Lung (tissue), 12 donors: ENCODE data around the gene SPRED2. TPM values are rescaled to one million over a fixed set of nuclear protein-coding genes. Genes with fewer than 3 reads are reported as not detected.
A peak's percentile ranks its signal among the peaks of the same experiment; 100 is the strongest.

Source experiments
- ATAC-seq: fragments of 200-7000 bp; cut with Tn5 transposase; one replicate; pipeline ENCODE4 v1.9.1; 2020; ENCODE audit warnings: moderate number of reproducible peaks; ENCODE audit not compliant: insufficient read depth, low FRiP score
- DNase-seq, 3 donors: peaks; one replicate each; pipeline ENCODE4 v3.0.0-alpha.2; 2013 to 2017
- H3K27ac ChIP-seq, 2 donors: one replicate each; pipeline ENCODE4 v1.5.1; 2013; ENCODE audit warnings: mild to moderate bottlenecking in 2 of 2, moderate library complexity in 2 of 2, control low read depth in 1 of 2, inconsistent platforms in 1 of 2, low read depth in 1 of 2, low read length in 1 of 2
- H3K27me3 ChIP-seq, 3 donors: one replicate each; pipeline ENCODE4 v1.5.1; 2013; ENCODE audit warnings: low read length in 2 of 3; ENCODE audit not compliant: control insufficient read depth in 3 of 3, insufficient read depth in 3 of 3
- H3K36me3 ChIP-seq, 4 donors: one replicate each; pipeline ENCODE4 v1.5.1; 2013; ENCODE audit warnings: low read length in 4 of 4, mild to moderate bottlenecking in 1 of 4, moderate library complexity in 1 of 4; ENCODE audit not compliant: control insufficient read depth in 4 of 4, insufficient read depth in 4 of 4
- H3K4me1 ChIP-seq, 5 donors: one replicate each; pipeline ENCODE4 v1.5.1; 2013; ENCODE audit warnings: low read length in 5 of 5, mild to moderate bottlenecking in 2 of 5, moderate library complexity in 1 of 5; ENCODE audit not compliant: control insufficient read depth in 5 of 5, insufficient read depth in 5 of 5
- H3K4me3 ChIP-seq: one replicate; pipeline ENCODE4 v1.5.1; 2013; ENCODE audit warnings: mild to moderate bottlenecking, control low read depth, moderate library complexity
- H3K9ac ChIP-seq, 2 donors: one replicate each; pipeline ENCODE4 v1.5.1; 2013; ENCODE audit warnings: low read length in 2 of 2, control low read depth in 1 of 2; ENCODE audit not compliant: insufficient read depth in 1 of 2
- H3K9me3 ChIP-seq, 4 donors: one replicate each; pipeline ENCODE4 v1.5.1; 2013; ENCODE audit warnings: low read length in 3 of 4, mild to moderate bottlenecking in 1 of 4, moderate library complexity in 1 of 4; ENCODE audit not compliant: control insufficient read depth in 4 of 4, insufficient read depth in 3 of 4
- CTCF ChIP-seq: IDR thresholded peaks from 2 replicates; pipeline ENCODE4 v1.5.1; 2012; ENCODE audit warnings: mild to moderate bottlenecking; ENCODE audit errors: control extremely low read depth, extremely low read depth
- WGBS, 2 donors: extraction: QIAGEN DNeasy Blood & Tissue Kit; methylation state at CpG; one replicate each; pipeline ENCODE4 v1.1.7; 2013; 5-methylcytosine and 5-hydroxymethylcytosine counted together
- polyA plus RNA-seq, 2 donors: library from polyadenylated mRNA; stranded (reverse); fragments of 200-250 nt; gene quantifications; one replicate each; pipeline ENCODE4 v1.2.1, GENCODE V29; 2013
- total RNA-seq, 2 donors: library from RNA; depleted of rRNA in 1 of 2; stranded (reverse); fragments of >200 nt in 1 of 2; gene quantifications; one replicate each; pipeline ENCODE4 v1.2.1, GENCODE V29; 2014 to 2021
- donor health status: control.
- donor health status: control.
- donor health status: Bipolar disorder and iron deficiency.
- donor health status: healthy.
- donor health status: DM: yes; HTN: yes; CAD: no.

Gene SPRED2
- total and polyA plus RNA-seq, 4 donors: 11.7 to 36.4 (median 19.6) TPM

- DNase-seq (peak in 1 of 3 donors; percentile 25), ATAC-seq (no peak)
- WGBS, 2 donors: 72 to 85% methylated on average over 6 of the region's 6 CpGs
- H3K27me3 ChIP-seq: no peaks in the 10 kb centered on the region
- no peak for TF ChIP-seq CTCF
- H3K4me3 ChIP-seq: no peak overlapping the region
- no peak overlapping the region for H3K9ac ChIP-seq
- H3K4me1 ChIP-seq: peaks cover 0 to 22% (median 14%) of the 10 kb centered on the region in 5 donors
- H3K36me3 ChIP-seq: peaks cover 13 to 27% (median 18%) of the 10 kb centered on the region in 4 donors
- no peaks in the 10 kb centered on the region for H3K9me3 ChIP-seq
- peak overlapping the region in 1 of 2 donors; percentile 49 for H3K27ac ChIP-seq
Observed at GRCh38 chr2:65311049-65311448, 121.3 kb downstream of the SPRED2 start.

DNA sequence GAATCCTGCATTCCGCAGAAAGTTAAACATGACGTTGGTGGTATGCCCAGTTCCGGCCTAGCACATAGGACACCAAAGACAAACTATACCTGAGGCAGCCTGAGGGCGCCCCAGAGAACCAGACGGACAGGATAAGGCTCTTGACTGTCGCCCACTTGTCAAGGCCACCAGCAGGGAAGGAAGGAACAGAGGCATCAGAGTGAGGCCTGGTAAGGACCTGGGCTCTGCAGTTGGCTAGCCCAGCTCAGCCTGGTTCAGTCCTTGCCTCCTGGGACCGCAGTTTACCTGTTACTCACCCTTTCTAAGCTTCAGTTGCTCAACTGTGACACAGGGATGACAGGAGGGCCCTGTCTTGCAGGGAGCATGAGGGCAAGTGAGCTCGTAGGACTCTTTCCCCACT is 122.7 kb downstream of the SPRED2 start:
- DNase-seq (peak; percentile 40 to 60 (median 55)), ATAC-seq (peak; percentile 52)
- Histone ChIP-seq H3K9me3 (no peaks in the 10 kb centered on the region), H3K27me3 (no peaks in the 10 kb centered on the region), H3K9ac (peak overlapping the region in 1 of 2 donors; percentile 38), H3K4me3 (no peak overlapping the region), H3K4me1 (peaks cover 0 to 22% (median 14%) of the 10 kb centered on the region in 5 donors), H3K36me3 (peaks cover 10 to 21% (median 15%) of the 10 kb centered on the region in 4 donors), H3K27ac (peak overlapping the region; percentile 22 to 84)
- TF ChIP-seq CTCF: no peak
- WGBS, 2 donors: 66 to 86% methylated on average over 8 of the region's 8 CpGs

GRCh38 chr2:65305934-65306333 is 126.5 kb downstream of the SPRED2 start:
- H3K4me1 ChIP-seq: peaks cover 7 to 34% (median 20%) of the 10 kb centered on the region in 5 donors
- H3K36me3 ChIP-seq: peaks cover 0 to 3% (median 1%) of the 10 kb centered on the region in 4 donors
- ATAC-seq (no peak), DNase-seq (no peak)
- TF ChIP-seq CTCF: no peak
- no peak overlapping the region for H3K9ac ChIP-seq
- no peak overlapping the region for H3K27ac ChIP-seq
- 76 to 92% methylated on average over 2 of the region's 2 CpGs for WGBS, 2 donors
- H3K9me3 ChIP-seq: no peaks in the 10 kb centered on the region
- H3K27me3 ChIP-seq: no peaks in the 10 kb centered on the region
- no peak overlapping the region for H3K4me3 ChIP-seq
